H9 (cell line): ENCODE results near the gene ACSM4. TPM values are rescaled to one million over a fixed set of nuclear protein-coding genes. Genes with fewer than 3 reads are reported as not detected.

Experiments
- DNase-seq: peaks from one replicate; pipeline ENCODE4 v3.0.0-alpha.2; 2017
- H2AFZ ChIP-seq: one replicate; pipeline ENCODE4 v1.6.1; 2013; ENCODE audit warnings: mild to moderate bottlenecking, low read length, control low read depth, moderate library complexity
- H2AK5ac ChIP-seq: 2 replicates; pipeline ENCODE4 v1.6.1; 2013; ENCODE audit warnings: low read length, control low read depth, mixed read lengths; ENCODE audit not compliant: insufficient read length
- H2BK120ac ChIP-seq: one replicate; pipeline ENCODE4 v1.6.1; 2013; ENCODE audit warnings: low read depth, mild to moderate bottlenecking, low read length, control low read depth, inconsistent platforms; ENCODE audit not compliant: poor library complexity, severe bottlenecking
- H2BK12ac ChIP-seq: 2 replicates; pipeline ENCODE4 v1.6.1; 2013; ENCODE audit warnings: low read length, control low read depth, mixed read lengths, low read depth; ENCODE audit not compliant: insufficient read length
- H2BK15ac ChIP-seq: 2 replicates; pipeline ENCODE4 v1.6.1; 2013; ENCODE audit warnings: low read depth, low read length, control low read depth
- H2BK20ac ChIP-seq: one replicate; pipeline ENCODE4 v1.6.1; 2013; ENCODE audit warnings: low read depth, mild to moderate bottlenecking, low read length, control low read depth, inconsistent platforms; ENCODE audit not compliant: poor library complexity, severe bottlenecking
- H2BK5ac ChIP-seq: 2 replicates; pipeline ENCODE4 v1.6.1; 2013; ENCODE audit warnings: low read length, control low read depth, mixed read lengths; ENCODE audit not compliant: insufficient read length
- H3K14ac ChIP-seq: 2 replicates; pipeline ENCODE4 v1.6.1; 2013; ENCODE audit warnings: low read length, control low read depth; ENCODE audit not compliant: insufficient read depth
- H3K18ac ChIP-seq: 2 replicates; pipeline ENCODE4 v1.6.1; 2013; ENCODE audit warnings: low read depth, mild to moderate bottlenecking, mixed read lengths, low read length, control low read depth; ENCODE audit not compliant: insufficient read length
- H3K23ac ChIP-seq: 2 replicates; pipeline ENCODE4 v1.6.1; 2013; ENCODE audit warnings: low read length, control low read depth, mixed read lengths, low read depth; ENCODE audit not compliant: insufficient read length
- H3K23me2 ChIP-seq: 2 replicates; pipeline ENCODE4 v1.6.1; 2013; ENCODE audit warnings: low read depth, mild to moderate bottlenecking, mixed read lengths, low read length, control low read depth; ENCODE audit not compliant: insufficient read length, poor library complexity, severe bottlenecking
- H3K27ac ChIP-seq: 2 replicates; pipeline ENCODE4 v1.5.1; 2013; ENCODE audit warnings: low read length, control low read depth, mixed read lengths, low read depth; ENCODE audit not compliant: insufficient read length
- H3K27me3 ChIP-seq: 2 replicates; pipeline ENCODE4 v1.6.1; 2013; ENCODE audit warnings: low read length, control low read depth, inconsistent platforms; ENCODE audit not compliant: insufficient read depth
- H3K4ac ChIP-seq: 2 replicates; pipeline ENCODE4 v1.6.1; 2013; ENCODE audit warnings: low read depth, mild to moderate bottlenecking, control low read depth, inconsistent platforms, low read length, moderate library complexity
- H3K4me1 ChIP-seq: 2 replicates; pipeline ENCODE4 v1.6.1; 2013; ENCODE audit warnings: low read length, control low read depth, inconsistent platforms; ENCODE audit not compliant: insufficient read depth
- H3K4me2 ChIP-seq: 2 replicates; pipeline ENCODE4 v1.6.1; 2013; ENCODE audit warnings: low read length, control low read depth, mixed read lengths; ENCODE audit not compliant: insufficient read length, insufficient read depth
- H3K56ac ChIP-seq: 2 replicates; pipeline ENCODE4 v1.6.1; 2013; ENCODE audit warnings: low read depth, mild to moderate bottlenecking, mixed read lengths, low read length, control low read depth; ENCODE audit not compliant: insufficient read length
- H3K79me1 ChIP-seq: 2 replicates; pipeline ENCODE4 v1.6.1; 2013; ENCODE audit warnings: low read depth, mild to moderate bottlenecking, moderate library complexity, low read length, control low read depth, inconsistent platforms; ENCODE audit not compliant: insufficient read depth, poor library complexity, severe bottlenecking
- H3K79me2 ChIP-seq: 2 replicates; pipeline ENCODE4 v1.6.1; 2013; ENCODE audit warnings: low read length, control low read depth, inconsistent platforms; ENCODE audit not compliant: insufficient read depth
- H3K9ac ChIP-seq: 2 replicates; pipeline ENCODE4 v1.6.1; 2013; ENCODE audit warnings: low read length, control low read depth, mixed read lengths; ENCODE audit not compliant: insufficient read length; ENCODE audit errors: extremely low read depth
- H3K9me3 ChIP-seq: one replicate; pipeline ENCODE4 v1.6.1; 2013; ENCODE audit warnings: low read depth, low read length, inconsistent platforms; ENCODE audit not compliant: control insufficient read depth
- H3T11ph ChIP-seq: one replicate; pipeline ENCODE4 v1.6.1; 2013; ENCODE audit warnings: mild to moderate bottlenecking, low read length, control low read depth, inconsistent platforms
- H4K20me1 ChIP-seq: one replicate; pipeline ENCODE4 v1.6.1; 2013; ENCODE audit not compliant: control insufficient read depth, insufficient read length, insufficient read depth
- H4K5ac ChIP-seq: 2 replicates; pipeline ENCODE4 v1.6.1; 2013; ENCODE audit warnings: low read depth, mild to moderate bottlenecking, mixed read lengths, low read length, control low read depth; ENCODE audit not compliant: insufficient read length
- H4K8ac ChIP-seq: replicated peaks from 2 replicates; pipeline ENCODE4 v1.6.1; 2013; ENCODE audit warnings: low read length, control low read depth, mixed read lengths, low read depth; ENCODE audit not compliant: insufficient read length
- H4K91ac ChIP-seq: 2 replicates; pipeline ENCODE4 v1.6.1; 2013; ENCODE audit warnings: low read depth, mild to moderate bottlenecking, moderate library complexity, mixed read lengths, low read length, control low read depth; ENCODE audit not compliant: insufficient read length
- H3K27ac Mint-ChIP-seq, 3 experiments: 2 replicates in 2 of 3; 3 replicates in 1 of 3; pipeline ENCODE4 v1.8.0; 2020 to 2021; ENCODE audit warnings: mixed read lengths in 3 of 3, mild to moderate bottlenecking in 1 of 3, moderate library complexity in 1 of 3
- H3K27me3 Mint-ChIP-seq: 2 replicates; pipeline ENCODE4 v1.8.0; 2021; ENCODE audit warnings: low read depth, mild to moderate bottlenecking, moderate library complexity, mixed read lengths
- H3K36me3 Mint-ChIP-seq, 3 experiments: 2 replicates in 2 of 3; 3 replicates in 1 of 3; pipeline ENCODE4 v1.8.0; 2020 to 2021; ENCODE audit warnings: low read depth in 3 of 3, mixed read lengths in 3 of 3; ENCODE audit not compliant: insufficient read depth in 1 of 3
- H3K4me1 Mint-ChIP-seq, 2 experiments: 2 replicates each; pipeline ENCODE4 v1.8.0; 2020; ENCODE audit warnings: mixed read lengths in 2 of 2
- H3K4me3 Mint-ChIP-seq, 2 experiments: 2 replicates in 1 of 2; 3 replicates in 1 of 2; pipeline ENCODE4 v1.8.0; 2020 to 2021; ENCODE audit warnings: mild to moderate bottlenecking in 2 of 2, mixed read lengths in 2 of 2, moderate library complexity in 1 of 2
- H3K9me3 Mint-ChIP-seq, 2 experiments: 2 replicates in 1 of 2; 3 replicates in 1 of 2; pipeline ENCODE4 v1.8.0; 2020; ENCODE audit warnings: mild to moderate bottlenecking in 2 of 2, mixed read lengths in 2 of 2, moderate library complexity in 1 of 2
- WGBS: extraction: QIAGEN DNeasy Blood & Tissue Kit; methylation state at CpG from one replicate; pipeline ENCODE4 v1.1.7; 2013; ENCODE audit warnings: missing lambda C conversion rate, low lambda C conversion rate, mixed read lengths; ENCODE audit not compliant: insufficient read length; ENCODE audit errors: extremely low coverage; 5-methylcytosine and 5-hydroxymethylcytosine counted together
- total RNA-seq: library from RNA; stranded (reverse); gene quantifications from 2 replicates; pipeline ENCODE4 v1.2.1, GENCODE V29; 2021
- TF ChIP-seq, protein P1 (sequence below): fragments of 200-600 bp; sonication (generic); conservative IDR thresholded peaks from 3 replicates; pipeline ENCODE4 v1.8.0; 2021; ENCODE audit warnings: antibody characterized with exemption, mild to moderate bottlenecking

Gene ACSM4
- total RNA-seq, 1 experiment from 2014 or later, result not detected

DNA sequence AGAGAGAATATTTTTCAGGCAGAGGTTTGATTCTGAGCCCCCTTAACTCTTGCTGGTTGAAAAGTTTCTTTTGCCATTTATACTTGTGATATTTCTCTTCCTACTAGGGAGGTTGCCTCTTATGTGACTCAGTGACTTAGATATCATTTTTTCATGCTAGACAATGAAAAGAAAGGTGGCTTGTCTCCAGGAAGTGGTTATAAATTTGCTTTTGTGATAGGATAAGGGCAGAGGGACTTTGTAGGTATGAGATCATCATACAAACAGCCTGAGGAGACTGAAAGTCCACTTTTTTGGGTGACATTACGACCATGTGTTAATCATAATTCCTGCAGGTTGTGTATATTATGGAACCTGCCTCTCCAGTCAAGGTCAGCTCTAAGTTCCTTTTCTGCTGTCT, 35.8 kb downstream of the ACSM4 start:
- Histone ChIP-seq H2BK12ac (no peak overlapping the region), H4K20me1 (no peaks in the 10 kb centered on the region), H3K18ac (no peak overlapping the region), H3K4me1 (no peaks in the 10 kb centered on the region), H2AFZ (no peak overlapping the region), H3K14ac (no peak overlapping the region), H4K8ac (no peak overlapping the region), H2BK5ac (no peak overlapping the region), H3K9me3 (peaks cover 6% of the 10 kb centered on the region), H4K5ac (no peak overlapping the region), H2AK5ac (no peak overlapping the region), H4K91ac (no peak overlapping the region), H2BK120ac (no peak overlapping the region), H3T11ph (no peak overlapping the region), H3K4ac (no peak overlapping the region), H3K79me1 (no peaks in the 10 kb centered on the region), H3K27me3 (no peaks in the 10 kb centered on the region), H3K4me2 (no peak overlapping the region), H3K23me2 (no peaks in the 10 kb centered on the region), H3K79me2 (no peaks in the 10 kb centered on the region), H2BK20ac (no peak overlapping the region), H3K9ac (no peak overlapping the region), H3K27ac (no peak overlapping the region), H2BK15ac (no peak overlapping the region), H3K56ac (no peak overlapping the region), H3K23ac (no peak overlapping the region)
- Mint-ChIP-seq H3K36me3 (peaks cover 13 to 26% (median 22%) of the 10 kb centered on the region in 3 experiments), H3K9me3 (peaks cover 18 to 28% of the 10 kb centered on the region in 2 experiments; a peak in 4 of 5 replicates), H3K27ac (no peak overlapping the region), H3K27me3 (no peaks in the 10 kb centered on the region), H3K4me1 (no peaks in the 10 kb centered on the region), H3K4me3 (no peak overlapping the region)
- no CpG with 5 or more reads among the region's 1 CpG for WGBS
- DNase-seq, result no peak
- TF ChIP-seq, protein P1, sequence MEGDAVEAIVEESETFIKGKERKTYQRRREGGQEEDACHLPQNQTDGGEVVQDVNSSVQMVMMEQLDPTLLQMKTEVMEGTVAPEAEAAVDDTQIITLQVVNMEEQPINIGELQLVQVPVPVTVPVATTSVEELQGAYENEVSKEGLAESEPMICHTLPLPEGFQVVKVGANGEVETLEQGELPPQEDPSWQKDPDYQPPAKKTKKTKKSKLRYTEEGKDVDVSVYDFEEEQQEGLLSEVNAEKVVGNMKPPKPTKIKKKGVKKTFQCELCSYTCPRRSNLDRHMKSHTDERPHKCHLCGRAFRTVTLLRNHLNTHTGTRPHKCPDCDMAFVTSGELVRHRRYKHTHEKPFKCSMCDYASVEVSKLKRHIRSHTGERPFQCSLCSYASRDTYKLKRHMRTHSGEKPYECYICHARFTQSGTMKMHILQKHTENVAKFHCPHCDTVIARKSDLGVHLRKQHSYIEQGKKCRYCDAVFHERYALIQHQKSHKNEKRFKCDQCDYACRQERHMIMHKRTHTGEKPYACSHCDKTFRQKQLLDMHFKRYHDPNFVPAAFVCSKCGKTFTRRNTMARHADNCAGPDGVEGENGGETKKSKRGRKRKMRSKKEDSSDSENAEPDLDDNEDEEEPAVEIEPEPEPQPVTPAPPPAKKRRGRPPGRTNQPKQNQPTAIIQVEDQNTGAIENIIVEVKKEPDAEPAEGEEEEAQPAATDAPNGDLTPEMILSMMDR, result no peak
